ENCODE data around the gene MAGI2. TPM values are rescaled to one million over a fixed set of nuclear protein-coding genes. Genes with fewer than 3 reads are reported as not detected.

MAGI2 gene
- total and polyA plus RNA-seq, 4 donors, result 0.37 to 4.1 (median 1.4) TPM

GRCh38 chr7:78172267-78172757 is 1281.2 kb downstream of the MAGI2 start:
- Histone ChIP-seq H3K4me3 (ENCODE audit: low read depth in 1 of 3, low read length in 3 of 3) (no peak overlapping the region), H3K27me3 (ENCODE audit: control insufficient read depth in 4 of 4, insufficient read depth in 4 of 4, low read length in 3 of 4) (no peaks in the 10 kb centered on the region), H3K4me1 (ENCODE audit: control insufficient read depth in 4 of 4, insufficient read depth in 4 of 4, low read length in 3 of 4) (no peaks in the 10 kb centered on the region), H3K9me3 (ENCODE audit: control insufficient read depth in 4 of 4, low read length in 3 of 4) (no peaks in the 10 kb centered on the region), H3K36me3 (ENCODE audit: control insufficient read depth in 4 of 4, insufficient read depth in 3 of 4, low read depth in 1 of 4, low read length in 3 of 4) (no peaks in the 10 kb centered on the region), H3K27ac (ENCODE audit: low read depth in 1 of 2, low read length in 2 of 2) (no peak overlapping the region), H3K9ac (ENCODE audit: low read depth in 1 of 2, low read length in 2 of 2) (no peak overlapping the region)
- TF ChIP-seq FOXA1 (IDR thresholded peaks at IDR 0.05) (no peak), SP1 (IDR thresholded peaks at IDR 0.05) (no peak), TAF1 (conservative IDR thresholded peaks at IDR 0.05) (no peak), REST (IDR thresholded peaks at IDR 0.05) (no peak), RAD21 (IDR thresholded peaks at IDR 0.05) (no peak)
- 57% methylated on average over 5 of the region's 5 CpGs for WGBS
- no peak for DNase-seq (ENCODE audit: low spot score)

- H3K9ac ChIP-seq (ENCODE audit: low read depth in 1 of 2, low read length in 2 of 2), result no peak overlapping the region
- no peak overlapping the region for H3K27ac ChIP-seq (ENCODE audit: low read depth in 1 of 2, low read length in 2 of 2)
- WGBS, result 94% methylated on average over 2 of the region's 2 CpGs
- no peaks in the 10 kb centered on the region for H3K27me3 ChIP-seq (ENCODE audit: control insufficient read depth in 4 of 4, insufficient read depth in 4 of 4, low read length in 3 of 4)
- no peak for DNase-seq (ENCODE audit: low spot score)
- no peaks in the 10 kb centered on the region for H3K36me3 ChIP-seq (ENCODE audit: control insufficient read depth in 4 of 4, insufficient read depth in 3 of 4, low read depth in 1 of 4, low read length in 3 of 4)
- no peak for TF ChIP-seq JUND (IDR thresholded peaks at IDR 0.05)
- no peak for TF ChIP-seq HNF4A (conservative IDR thresholded peaks at IDR 0.05)
- TF ChIP-seq MAX (IDR thresholded peaks at IDR 0.05), result no peak
- TF ChIP-seq RAD21 (IDR thresholded peaks at IDR 0.05), result no peak
- TF ChIP-seq ATF3 (IDR thresholded peaks at IDR 0.05), result no peak
- H3K4me3 ChIP-seq (ENCODE audit: low read depth in 1 of 3, low read length in 3 of 3), result no peak overlapping the region
- no peaks in the 10 kb centered on the region for H3K4me1 ChIP-seq (ENCODE audit: control insufficient read depth in 4 of 4, insufficient read depth in 4 of 4, low read length in 3 of 4)
- H3K9me3 ChIP-seq (ENCODE audit: control insufficient read depth in 4 of 4, low read length in 3 of 4), result no peaks in the 10 kb centered on the region
These were observed 1282.1 kb downstream of the MAGI2 start for GRCh38 chr7:78171398-78171797.

- Histone ChIP-seq H3K36me3 (ENCODE audit: control insufficient read depth in 4 of 4, insufficient read depth in 3 of 4, low read depth in 1 of 4, low read length in 3 of 4) (no peaks in the 10 kb centered on the region), H3K27ac (ENCODE audit: low read depth in 1 of 2, low read length in 2 of 2) (no peak overlapping the region), H3K9ac (ENCODE audit: low read depth in 1 of 2, low read length in 2 of 2) (no peak overlapping the region), H3K27me3 (ENCODE audit: control insufficient read depth in 4 of 4, insufficient read depth in 4 of 4, low read length in 3 of 4) (no peaks in the 10 kb centered on the region), H3K9me3 (ENCODE audit: control insufficient read depth in 4 of 4, low read length in 3 of 4) (no peaks in the 10 kb centered on the region), H3K4me3 (ENCODE audit: low read depth in 1 of 3, low read length in 3 of 3) (no peak overlapping the region), H3K4me1 (ENCODE audit: control insufficient read depth in 4 of 4, insufficient read depth in 4 of 4, low read length in 3 of 4) (no peaks in the 10 kb centered on the region)
- DNase-seq (ENCODE audit: low spot score), result no peak
- WGBS, result 94% methylated on average over 5 of the region's 5 CpGs
- TF ChIP-seq HNF4A (conservative IDR thresholded peaks at IDR 0.05) (no peak), REST (IDR thresholded peaks at IDR 0.05) (no peak), RXRA (IDR thresholded peaks at IDR 0.05) (no peak), YY1 (IDR thresholded peaks at IDR 0.05) (no peak), NR2F2 (IDR thresholded peaks at IDR 0.05) (no peak), ZBTB33 (IDR thresholded peaks at IDR 0.05) (no peak), CTCF (IDR thresholded peaks at IDR 0.05; ENCODE audit: low read depth, low read length, missing input control) (no peak), FOXA1 (IDR thresholded peaks at IDR 0.05) (no peak), SP1 (IDR thresholded peaks at IDR 0.05) (no peak), HNF4G (IDR thresholded peaks at IDR 0.05) (no peak), TAF1 (conservative IDR thresholded peaks at IDR 0.05) (no peak), MAX (IDR thresholded peaks at IDR 0.05) (no peak), RAD21 (IDR thresholded peaks at IDR 0.05) (no peak), FOXA2 (IDR thresholded peaks at IDR 0.05) (no peak)
These were observed 1282.7 kb downstream of the MAGI2 start for GRCh38 chr7:78170815-78171214.

Data from liver (tissue), 9 donors.